B cell (primary cell): ENCODE data around the gene DMPK. TPM values are rescaled to one million over a fixed set of nuclear protein-coding genes. Genes with fewer than 3 reads are reported as not detected.

Experiments
- ATAC-seq: fragments of 200-7000 bp; cut with Tn5 transposase; one replicate; pipeline ENCODE4 v1.10.0; 2021; ENCODE audit warnings: low read depth, mild to moderate bottlenecking, moderate number of reproducible peaks, moderate library complexity
- CTCF ChIA-PET: fragments of 350-600 bp; sonication (Branson Sonifier 250); formaldehyde crosslinking; loops from one replicate; lab custom pipeline; 2021; ENCODE audit warnings: antibody characterized with exemption, inconsistent platforms; lab: Charles Lee
- POLR2A ChIA-PET: fragments of 350-600 bp; sonication (Branson Sonifier 250); formaldehyde crosslinking; loops from one replicate; lab custom pipeline; 2021; ENCODE audit warnings: antibody characterized with exemption; lab: Charles Lee
- DNase-seq: peaks from one replicate; pipeline ENCODE4 v3.0.0; 2013
- H2AFZ ChIP-seq: 2 replicates; pipeline ENCODE4 v1.6.1; 2012; ENCODE audit warnings: mild to moderate bottlenecking, low read depth, low read length; ENCODE audit not compliant: insufficient read depth, poor library complexity, severe bottlenecking
- H3K27ac ChIP-seq, 2 donors: 1 replicate in 1 of 2; 2 replicates in 1 of 2; pipeline ENCODE4 v1.5.1; 2012 to 2013; ENCODE audit warnings: low read length in 2 of 2, mild to moderate bottlenecking in 2 of 2, moderate library complexity in 1 of 2
- H3K27me3 ChIP-seq, 4 experiments: fragments of 200-600 bp in 1 of 4; sonication (generic) in 1 of 4; replicated peaks in 1 of 4; 1 replicate in 2 of 4; 2 replicates in 2 of 4; pipeline versions ENCODE4 v1.6.1 to v1.7.0; 2013 to 2016; ENCODE audit warnings: low read length in 3 of 4, mild to moderate bottlenecking in 2 of 4, mixed read lengths in 1 of 4, moderate library complexity in 1 of 4; ENCODE audit not compliant: insufficient read depth in 4 of 4, control insufficient read depth in 3 of 4; ENCODE audit errors: control extremely low read depth in 1 of 4
- H3K36me3 ChIP-seq, 2 experiments: replicated peaks in 1 of 2; 1 replicate in 1 of 2; 2 replicates in 1 of 2; pipeline versions ENCODE4 v1.6.1 to v1.7.1; 2013; ENCODE audit warnings: low read length in 1 of 2; ENCODE audit not compliant: insufficient read depth in 2 of 2, control insufficient read depth in 1 of 2; ENCODE audit errors: control extremely low read depth in 1 of 2, extremely low read depth in 1 of 2
- H3K4me1 ChIP-seq, 2 donors: fragments of 200-600 bp in 1 of 2; sonication (generic) in 1 of 2; 1 replicate in 1 of 2; 2 replicates in 1 of 2; pipeline versions ENCODE4 v1.5.1 to v1.6.1; 2013 to 2017; ENCODE audit warnings: low read length in 2 of 2; ENCODE audit not compliant: control insufficient read depth in 2 of 2, insufficient read depth in 2 of 2
- H3K4me2 ChIP-seq: replicated peaks from 2 replicates; pipeline ENCODE3; 2012; ENCODE audit warnings: mild to moderate bottlenecking, low read depth, low read length; ENCODE audit not compliant: poor library complexity, severe bottlenecking
- H3K4me3 ChIP-seq, 5 experiments: fragments of 200-600 bp in 1 of 5; sonication (generic) in 1 of 5; 1 replicate in 3 of 5; 2 replicates in 2 of 5; pipeline versions ENCODE4 v1.5.1 to v1.7.0; 2011 to 2016; ENCODE audit warnings: low read length in 4 of 5, mild to moderate bottlenecking in 4 of 5, low read depth in 2 of 5, control low read depth in 1 of 5, moderate library complexity in 1 of 5; ENCODE audit not compliant: insufficient read depth in 1 of 5; ENCODE audit errors: control extremely low read depth in 1 of 5, extremely low read depth in 1 of 5
- H3K79me2 ChIP-seq: fragments of 200-600 bp; sonication (generic); one replicate; pipeline ENCODE4 v1.6.0; 2016; ENCODE audit warnings: low read length; ENCODE audit not compliant: control insufficient read depth, insufficient read depth
- H3K9ac ChIP-seq: fragments of 200-600 bp; sonication (generic); 2 replicates; pipeline ENCODE4 v1.6.1; 2017; ENCODE audit warnings: mild to moderate bottlenecking, low read length, moderate library complexity
- H3K9me3 ChIP-seq, 3 donors: one replicate each; pipeline versions ENCODE4 v1.6.1 to v1.7.1; 2013; ENCODE audit warnings: low read length in 2 of 3; ENCODE audit not compliant: control insufficient read depth in 2 of 3, insufficient read depth in 1 of 3; ENCODE audit errors: control extremely low read depth in 1 of 3
- H4K20me1 ChIP-seq: 2 replicates; pipeline ENCODE4 v1.6.0; 2012; ENCODE audit warnings: mild to moderate bottlenecking, low read length; ENCODE audit not compliant: insufficient read depth, control insufficient read depth, poor library complexity, severe bottlenecking
- H3K27ac Mint-ChIP-seq: one replicate; pipeline ENCODE4 v1.8.0; 2021; ENCODE audit warnings: mixed read lengths
- H3K27me3 Mint-ChIP-seq: one replicate; pipeline ENCODE4 v1.8.0; 2021; ENCODE audit warnings: mixed read lengths
- H3K4me1 Mint-ChIP-seq: one replicate; pipeline ENCODE4 v1.8.0; 2021; ENCODE audit warnings: mixed read lengths
- H3K4me3 Mint-ChIP-seq: one replicate; pipeline ENCODE4 v1.8.0; 2021; ENCODE audit warnings: mixed read lengths
- H3K9me3 Mint-ChIP-seq: one replicate; pipeline ENCODE4 v1.8.0; 2022; ENCODE audit warnings: mixed read lengths; ENCODE audit not compliant: insufficient read depth
- EZH2 ChIP-seq: IDR thresholded peaks from 2 replicates; pipeline ENCODE4 v1.6.1; 2012; ENCODE audit warnings: borderline replicate concordance, low read depth, mild to moderate bottlenecking, moderate library complexity, low read length; ENCODE audit not compliant: insufficient read depth, poor library complexity, severe bottlenecking
- WGBS: methylation state at CpG from one replicate; pipeline ENCODE4 v1.1.5; 2013; ENCODE audit warnings: missing lambda C conversion rate; ENCODE audit not compliant: insufficient coverage; 5-methylcytosine and 5-hydroxymethylcytosine counted together
- intact Hi-C: fragments of 100-400 bp; cut with micrococcal nuclease; formaldehyde crosslinking; loops from one replicate; pipeline ENCODE4 v1.10.0; 2022
- polyA plus RNA-seq: library from polyadenylated mRNA; depleted of rRNA; stranded (reverse); fragments of >200 nt; gene quantifications from 2 replicates; pipeline ENCODE4 v1.2.3, GENCODE V29; 2012
- total RNA-seq, 2 donors: library from RNA; stranded (reverse); fragments of 120-200 nt in 1 of 2; gene quantifications; 1 replicate in 1 of 2; 2 replicates in 1 of 2; pipeline versions ENCODE4 v1.2.3 to v1.2.4, GENCODE V29; 2013 to 2022
- TF ChIP-seq, protein P1 (sequence below): fragments of 200-600 bp; IDR thresholded peaks from one replicate; pipeline ENCODE4 v1.8.0; 2022; ENCODE audit warnings: antibody characterized with exemption, mild to moderate bottlenecking

Gene DMPK
- total and polyA plus RNA-seq, 2 donors (not counting 1 experiment from before 2014, with no cell fraction given) = 28.7 to 58.3 TPM

DNA sequence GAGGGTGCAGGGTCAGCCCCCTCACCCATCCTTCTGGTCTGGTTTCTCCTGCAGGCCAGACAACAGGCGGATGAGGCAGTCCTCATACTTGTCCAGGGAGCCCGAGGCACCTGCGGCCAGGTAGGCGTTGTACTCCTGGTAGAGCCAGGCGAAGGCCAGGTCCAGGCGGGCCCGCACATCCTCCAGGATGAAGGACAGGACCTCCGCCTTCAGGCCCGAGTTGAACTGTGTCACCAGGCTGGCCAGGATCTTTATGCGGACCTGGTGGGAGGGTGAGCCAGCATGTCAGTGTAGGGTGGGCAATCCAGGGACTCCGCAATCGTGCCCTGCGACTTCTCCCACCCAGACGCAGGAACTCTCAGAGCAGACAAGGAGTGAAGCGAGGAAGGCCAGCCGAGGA, 46.7 kb upstream of the DMPK start:
- no peaks in the 10 kb centered on the region for H3K4me1 ChIP-seq
- H4K20me1 ChIP-seq = peaks cover 12% of the 10 kb centered on the region
- no peak overlapping the region for H3K4me2 ChIP-seq
- no peak overlapping the region for H3K9ac ChIP-seq
- 98% methylated on average over 14 of the region's 16 CpGs for WGBS
- H3K9me3 Mint-ChIP-seq = no peaks in the 10 kb centered on the region
- ChIA-PET CTCF (interaction anchor here (0.6 kb wide), 1 partner anchor 24 kb away, joined by 3 read pairs; no protein-coding TSS in a partner anchor), POLR2A (no interaction called here)
- DNase-seq (no peak), ATAC-seq (no peak)
- no peak overlapping the region for H3K4me3 Mint-ChIP-seq
- no peak overlapping the region for H3K27ac ChIP-seq
- no peak overlapping the region for H3K27ac Mint-ChIP-seq
- H3K27me3 ChIP-seq = no peaks in the 10 kb centered on the region
- intact Hi-C loops = no loop called here
- no peaks in the 10 kb centered on the region for H3K27me3 Mint-ChIP-seq
- peaks cover 7% of the 10 kb centered on the region for H3K79me2 ChIP-seq
- no peak overlapping the region for H3K4me3 ChIP-seq
- peaks cover 4 to 81% of the 10 kb centered on the region in 2 experiments for H3K36me3 ChIP-seq
- H3K9me3 ChIP-seq = no peaks in the 10 kb centered on the region
- no peaks in the 10 kb centered on the region for H3K4me1 Mint-ChIP-seq
- TF ChIP-seq, protein P1, sequence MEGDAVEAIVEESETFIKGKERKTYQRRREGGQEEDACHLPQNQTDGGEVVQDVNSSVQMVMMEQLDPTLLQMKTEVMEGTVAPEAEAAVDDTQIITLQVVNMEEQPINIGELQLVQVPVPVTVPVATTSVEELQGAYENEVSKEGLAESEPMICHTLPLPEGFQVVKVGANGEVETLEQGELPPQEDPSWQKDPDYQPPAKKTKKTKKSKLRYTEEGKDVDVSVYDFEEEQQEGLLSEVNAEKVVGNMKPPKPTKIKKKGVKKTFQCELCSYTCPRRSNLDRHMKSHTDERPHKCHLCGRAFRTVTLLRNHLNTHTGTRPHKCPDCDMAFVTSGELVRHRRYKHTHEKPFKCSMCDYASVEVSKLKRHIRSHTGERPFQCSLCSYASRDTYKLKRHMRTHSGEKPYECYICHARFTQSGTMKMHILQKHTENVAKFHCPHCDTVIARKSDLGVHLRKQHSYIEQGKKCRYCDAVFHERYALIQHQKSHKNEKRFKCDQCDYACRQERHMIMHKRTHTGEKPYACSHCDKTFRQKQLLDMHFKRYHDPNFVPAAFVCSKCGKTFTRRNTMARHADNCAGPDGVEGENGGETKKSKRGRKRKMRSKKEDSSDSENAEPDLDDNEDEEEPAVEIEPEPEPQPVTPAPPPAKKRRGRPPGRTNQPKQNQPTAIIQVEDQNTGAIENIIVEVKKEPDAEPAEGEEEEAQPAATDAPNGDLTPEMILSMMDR = no peak
- TF ChIP-seq EZH2 = no peak
- no peak overlapping the region for H2AFZ ChIP-seq

DNA sequence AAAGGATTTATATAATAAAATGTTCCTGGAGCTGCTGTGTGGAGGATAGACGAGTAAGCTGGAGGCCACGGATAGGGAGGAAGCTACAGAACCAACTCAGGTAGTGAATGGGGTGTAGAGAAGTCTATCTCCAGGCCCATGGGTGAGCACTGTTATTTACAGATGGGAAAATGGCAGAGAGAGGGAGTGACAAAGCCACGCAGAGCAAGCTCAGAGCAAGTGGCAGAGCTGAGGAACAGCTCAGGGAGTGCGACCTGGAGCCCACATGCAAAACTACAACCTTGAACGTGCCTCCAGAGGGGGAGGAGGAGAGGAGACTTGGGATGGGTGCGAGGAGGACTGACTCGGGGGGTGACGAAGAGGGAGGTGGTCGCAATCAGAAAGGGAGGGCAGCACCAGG, 46.2 kb upstream of the DMPK start:
- no peak overlapping the region for H3K9ac ChIP-seq

More for the DNA sequence above, 46.2 kb upstream of the DMPK start:
- Histone ChIP-seq H3K27ac (no peak overlapping the region), H3K36me3 (peaks cover 4 to 78% of the 10 kb centered on the region in 2 experiments), H3K9me3 (no peaks in the 10 kb centered on the region), H3K4me2 (no peak overlapping the region), H3K27me3 (no peaks in the 10 kb centered on the region), H4K20me1 (peaks cover 12% of the 10 kb centered on the region), H3K4me3 (no peak overlapping the region), H3K79me2 (peaks cover 7% of the 10 kb centered on the region), H3K4me1 (no peaks in the 10 kb centered on the region), H2AFZ (no peak overlapping the region)
- DNase-seq (no peak), ATAC-seq (no peak)
- Mint-ChIP-seq H3K27ac (no peak overlapping the region), H3K27me3 (no peaks in the 10 kb centered on the region), H3K9me3 (no peaks in the 10 kb centered on the region), H3K4me1 (no peaks in the 10 kb centered on the region), H3K4me3 (no peak overlapping the region)
- CTCF ChIA-PET = interaction anchor here (0.6 kb wide), 1 partner anchor 23 kb away, joined by 3 read pairs; no protein-coding TSS in a partner anchor
- POLR2A ChIA-PET = no interaction called here
- intact Hi-C loops = no loop called here
- TF ChIP-seq, protein P1 = no peak
- no peak for TF ChIP-seq EZH2
- 94% methylated on average over 9 of the region's 9 CpGs for WGBS
